ENCODE results near the gene PEX5.

- TF ChIP-seq, protein P1, sequence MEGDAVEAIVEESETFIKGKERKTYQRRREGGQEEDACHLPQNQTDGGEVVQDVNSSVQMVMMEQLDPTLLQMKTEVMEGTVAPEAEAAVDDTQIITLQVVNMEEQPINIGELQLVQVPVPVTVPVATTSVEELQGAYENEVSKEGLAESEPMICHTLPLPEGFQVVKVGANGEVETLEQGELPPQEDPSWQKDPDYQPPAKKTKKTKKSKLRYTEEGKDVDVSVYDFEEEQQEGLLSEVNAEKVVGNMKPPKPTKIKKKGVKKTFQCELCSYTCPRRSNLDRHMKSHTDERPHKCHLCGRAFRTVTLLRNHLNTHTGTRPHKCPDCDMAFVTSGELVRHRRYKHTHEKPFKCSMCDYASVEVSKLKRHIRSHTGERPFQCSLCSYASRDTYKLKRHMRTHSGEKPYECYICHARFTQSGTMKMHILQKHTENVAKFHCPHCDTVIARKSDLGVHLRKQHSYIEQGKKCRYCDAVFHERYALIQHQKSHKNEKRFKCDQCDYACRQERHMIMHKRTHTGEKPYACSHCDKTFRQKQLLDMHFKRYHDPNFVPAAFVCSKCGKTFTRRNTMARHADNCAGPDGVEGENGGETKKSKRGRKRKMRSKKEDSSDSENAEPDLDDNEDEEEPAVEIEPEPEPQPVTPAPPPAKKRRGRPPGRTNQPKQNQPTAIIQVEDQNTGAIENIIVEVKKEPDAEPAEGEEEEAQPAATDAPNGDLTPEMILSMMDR (IDR thresholded peaks at IDR 0.05) = no peak
- TF ChIP-seq EZH2 (IDR thresholded peaks at IDR 0.05) = no peak
- no peak for TF ChIP-seq EZH2phosphoT487 (IDR thresholded peaks at IDR 0.05)
Observed at GRCh38 chr12:7161327-7161726, 28.2 kb upstream of the PEX5 start.

All from neural progenitor cell (in vitro differentiated cells).